Adrenal gland (tissue), 12 donors: Measurements from ENCODE around the gene POU2F3. TPM values are rescaled to one million over a fixed set of nuclear protein-coding genes. Genes with fewer than 3 reads are reported as not detected.

Experiments used
- DNase-seq, 7 donors: peaks; one replicate each; pipeline ENCODE4 v3.0.0-alpha.2; 2019 to 2020
- H3K27ac ChIP-seq, 5 donors: fragments of 200-600 bp; sonication (generic) in 4 of 5; 1 replicate in 3 of 5; 2 replicates in 2 of 5; pipeline versions ENCODE4 v1.5.1 to v1.8.0; 2016 to 2020; ENCODE audit warnings: mild to moderate bottlenecking in 1 of 5
- H3K27me3 ChIP-seq: fragments of 200-600 bp; 2 replicates; pipeline ENCODE4 v1.8.0; 2021
- H3K36me3 ChIP-seq, 2 donors: fragments of 200-600 bp; replicated peaks in 1 of 2; 1 replicate in 1 of 2; 2 replicates in 1 of 2; pipeline versions ENCODE4 v1.5.1 to v1.8.0; 2018 to 2022
- H3K4me1 ChIP-seq, 2 donors: fragments of 200-600 bp; replicated peaks in 1 of 2; 1 replicate in 1 of 2; 2 replicates in 1 of 2; pipeline versions ENCODE4 v1.5.1 to v1.8.0; 2018 to 2021
- H3K4me3 ChIP-seq, 4 donors: fragments of 200-600 bp; sonication (generic) in 3 of 4; one replicate each; pipeline ENCODE4 v1.5.1; 2016 to 2018
- H3K9me3 ChIP-seq, 3 donors: fragments of 200-600 bp; sonication (generic) in 1 of 3; replicated peaks in 1 of 3; 1 replicate in 2 of 3; 2 replicates in 1 of 3; pipeline versions ENCODE4 v1.5.1 to v1.8.0; 2016 to 2021
- POLR2A ChIP-seq, 2 donors: fragments of 450-650 bp; IDR thresholded peaks; one replicate each; pipeline ENCODE4 v1.6.1; 2017; ENCODE audit warnings: antibody characterized with exemption in 2 of 2, mild to moderate bottlenecking in 2 of 2, moderate library complexity in 1 of 2
- WGBS, 4 donors: extraction: QIAGEN DNeasy Blood & Tissue Kit in 2 of 4; methylation state at CpG; one replicate each; pipeline versions ENCODE4 v1.1.5 to v1.1.7; 2013 to 2017; 5-methylcytosine and 5-hydroxymethylcytosine counted together
- intact Hi-C, 2 donors: fragments of 100-400 bp; cut with DNase I; formaldehyde crosslinking; loops; one replicate each; pipeline versions ENCODE4 v1.14.1 to v1.15.0; 2022 to 2023
- polyA plus RNA-seq, 3 donors: library from polyadenylated mRNA; stranded (reverse); fragments of 200-250 nt in 2 of 3; fragments of 350-450 nt in 1 of 3; fragmentation: Illumina TruSeq in 1 of 3; extraction: RNeasy Lipid Tissue Mini Kit (QIAGEN cat#74804) in 1 of 3; gene quantifications; one replicate each; pipeline ENCODE4 v1.2.3, GENCODE V29; 2013 to 2014
- small RNA-seq, 2 donors: library from RNA; depleted of rRNA; stranded (forward); fragments of <200 nt; gene quantifications; one replicate each; pipeline ENCODE3, GENCODE V24; 2016
- total RNA-seq, 9 donors: library from RNA; depleted of rRNA in 4 of 9; stranded (reverse); fragments of >200 nt in 4 of 9; fragments of 120-200 nt in 1 of 9; fragmentation: NEBNext Ultra II Directional in 1 of 9; extraction: Animal tissue kit (Norgen Biotek cat#: 25700) in 1 of 9; gene quantifications; one replicate each; pipeline versions ENCODE4 v1.1.0 to v1.2.4, GENCODE V29; 2013 to 2023
- TF ChIP-seq, protein P1 (sequence below), 6 experiments: fragments of 450-650 bp in 4 of 6; fragments of 200-600 bp in 2 of 6; sonication (generic) in 1 of 6; IDR thresholded peaks; 1 replicate in 5 of 6; 2 replicates in 1 of 6; pipeline versions ENCODE4 v1.5.1 to v1.8.0; 2016 to 2021; ENCODE audit warnings: antibody characterized with exemption in 6 of 6, mild to moderate bottlenecking in 2 of 6, moderate library complexity in 1 of 6
- donor health status: healthy with polysubstance abuse.
- donor health status: Bipolar disorder and iron deficiency.
- donor health status: DM: yes; HTN: yes; CAD: no.
- donor health status: DM: no; HTN: no; CAD: no.
- donor health status: DM: no; HTN: no; CAD: no.
- donor health status: DM: yes; HTN: yes; CAD: no.

The POU2F3 gene
- total and polyA plus RNA-seq, 12 donors = 0.07 to 1.4 (median 0.17) TPM; not detected in 3

DNA sequence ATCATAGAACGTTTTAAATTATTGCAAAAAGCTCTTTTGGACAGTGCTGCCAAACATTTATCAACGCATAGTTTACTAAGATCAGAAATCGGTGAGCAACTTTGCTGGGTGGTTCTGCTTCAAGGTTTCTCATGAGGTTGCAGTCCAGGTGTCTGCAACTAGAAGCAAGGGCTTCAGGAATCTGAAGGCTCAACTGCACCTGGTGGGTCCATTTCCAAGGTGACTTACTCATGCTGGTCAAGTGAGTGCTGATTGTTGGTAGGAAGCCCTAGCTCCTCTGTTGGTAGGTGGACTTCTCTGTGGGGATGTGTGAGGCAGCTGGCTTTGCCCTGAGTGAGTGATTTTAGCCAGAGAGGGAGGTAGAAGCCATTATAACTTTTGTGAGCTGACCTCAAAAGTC lies 118.8 kb downstream of the POU2F3 start:
- H3K27ac ChIP-seq = no peak overlapping the region
- intact Hi-C loops = no loop called here
- DNase-seq = no peak
- H3K27me3 ChIP-seq = no peaks in the 10 kb centered on the region
- H3K4me3 ChIP-seq = no peak overlapping the region
- TF ChIP-seq, protein P1, sequence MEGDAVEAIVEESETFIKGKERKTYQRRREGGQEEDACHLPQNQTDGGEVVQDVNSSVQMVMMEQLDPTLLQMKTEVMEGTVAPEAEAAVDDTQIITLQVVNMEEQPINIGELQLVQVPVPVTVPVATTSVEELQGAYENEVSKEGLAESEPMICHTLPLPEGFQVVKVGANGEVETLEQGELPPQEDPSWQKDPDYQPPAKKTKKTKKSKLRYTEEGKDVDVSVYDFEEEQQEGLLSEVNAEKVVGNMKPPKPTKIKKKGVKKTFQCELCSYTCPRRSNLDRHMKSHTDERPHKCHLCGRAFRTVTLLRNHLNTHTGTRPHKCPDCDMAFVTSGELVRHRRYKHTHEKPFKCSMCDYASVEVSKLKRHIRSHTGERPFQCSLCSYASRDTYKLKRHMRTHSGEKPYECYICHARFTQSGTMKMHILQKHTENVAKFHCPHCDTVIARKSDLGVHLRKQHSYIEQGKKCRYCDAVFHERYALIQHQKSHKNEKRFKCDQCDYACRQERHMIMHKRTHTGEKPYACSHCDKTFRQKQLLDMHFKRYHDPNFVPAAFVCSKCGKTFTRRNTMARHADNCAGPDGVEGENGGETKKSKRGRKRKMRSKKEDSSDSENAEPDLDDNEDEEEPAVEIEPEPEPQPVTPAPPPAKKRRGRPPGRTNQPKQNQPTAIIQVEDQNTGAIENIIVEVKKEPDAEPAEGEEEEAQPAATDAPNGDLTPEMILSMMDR (IDR thresholded peaks at IDR 0.05) = no peak
- TF ChIP-seq POLR2A (IDR thresholded peaks at IDR 0.05) = no peak
- 60 to 69% (median 63%) methylated on average over 3 of the region's 3 CpGs for WGBS, 4 donors
- H3K36me3 ChIP-seq = no peaks in the 10 kb centered on the region
- peaks cover 9 to 34% of the 10 kb centered on the region in 2 donors for H3K4me1 ChIP-seq
- H3K9me3 ChIP-seq = no peaks in the 10 kb centered on the region

DNA sequence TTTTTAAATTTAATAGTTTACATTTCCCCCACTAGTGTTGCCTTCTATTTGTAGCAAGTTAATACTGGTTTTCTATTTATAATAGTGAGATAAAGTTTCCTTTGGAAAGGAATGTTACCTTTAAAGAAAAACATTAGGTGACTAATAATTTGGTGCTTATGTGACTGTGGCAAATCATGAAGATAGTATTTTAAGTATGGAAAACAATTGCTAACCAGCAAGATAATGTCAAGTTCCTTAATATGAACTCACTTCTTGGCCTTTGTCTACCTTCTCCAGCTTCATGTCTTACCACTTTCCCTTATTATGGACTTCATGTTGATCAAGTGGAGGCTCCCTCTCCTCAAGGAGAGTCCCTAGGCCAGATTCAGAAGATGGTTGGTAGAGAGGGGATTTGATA lies 123.5 kb downstream of the POU2F3 start:
- Histone ChIP-seq H3K9me3 (no peaks in the 10 kb centered on the region), H3K27ac (no peak overlapping the region), H3K27me3 (no peaks in the 10 kb centered on the region), H3K36me3 (no peaks in the 10 kb centered on the region), H3K4me1 (peaks cover 0 to 8% of the 10 kb centered on the region in 2 donors), H3K4me3 (no peak overlapping the region)
- DNase-seq = no peak
- TF ChIP-seq, protein P1 (IDR thresholded peaks at IDR 0.05) = no peak
- no peak for TF ChIP-seq POLR2A (IDR thresholded peaks at IDR 0.05)
- intact Hi-C loops = no loop called here

GRCh38 chr11:120365512-120365911 lies 125.6 kb downstream of the POU2F3 start:
- no peak for DNase-seq
- intact Hi-C loops = no loop called here
- H3K27me3 ChIP-seq = no peaks in the 10 kb centered on the region
- no peak overlapping the region for H3K4me3 ChIP-seq
- H3K9me3 ChIP-seq = no peaks in the 10 kb centered on the region
- H3K36me3 ChIP-seq = no peaks in the 10 kb centered on the region
- peaks cover 0 to 8% of the 10 kb centered on the region in 2 donors for H3K4me1 ChIP-seq
- no peak for TF ChIP-seq POLR2A (IDR thresholded peaks at IDR 0.05)
- TF ChIP-seq, protein P1 (IDR thresholded peaks at IDR 0.05) = no peak
- H3K27ac ChIP-seq = no peak overlapping the region

Small RNA genes lying within 50 kb of the gene (small RNA-seq; reads per million reads assigned to genes)
- gene RF00100 = 272 to 562 reads per million in 2 donors

Other genes starting within 250 kb of the POU2F3 start
- 1 to 10 TPM in 3 of 9 donors, under 1 TPM in 3, not detected in 3; 0.24 to 4.3 (median 0.69) TPM for gene TRIM29, start 102.0 kb upstream of the POU2F3 start, total RNA-seq
- 1 to 10 TPM in 2 of 3 donors, under 1 TPM in 1; 0.70 to 2.6 (median 1.2) TPM for gene TRIM29, start 102.0 kb upstream of the POU2F3 start, polyA plus RNA-seq
- 100 to 1,000 TPM in 8 of 9 donors, 10 to 100 TPM in 1; 98.6 to 253 (median 177) TPM for gene OAF, start 29.1 kb upstream of the POU2F3 start, total RNA-seq
- gene OAF, start 29.1 kb upstream of the POU2F3 start, polyA plus RNA-seq = 100 to 1,000 TPM in 1 of 3 donors, 10 to 100 TPM in 2; 67.7 to 105 (median 69.9) TPM
- 10 to 100 TPM in 8 of 9 donors, 1 to 10 TPM in 1; 9.4 to 36.9 (median 16.7) TPM for gene TLCD5, start 85.2 kb downstream of the POU2F3 start, total RNA-seq
- 10 to 100 TPM in 2 of 3 donors, 1 to 10 TPM in 1; 5.8 to 12.9 (median 11.1) TPM for gene TLCD5, start 85.2 kb downstream of the POU2F3 start, polyA plus RNA-seq
- gene ARHGEF12, start 96.3 kb downstream of the POU2F3 start, total RNA-seq = 100 to 1,000 TPM in 5 of 9 donors, 10 to 100 TPM in 4; 74.9 to 125 (median 105) TPM
- gene ARHGEF12, start 96.3 kb downstream of the POU2F3 start, polyA plus RNA-seq = 10 to 100 TPM; 20.2 to 49.3 (median 24.5) TPM